Esophagus squamous epithelium (tissue), 5 donors: Measurements from ENCODE around the gene ZNF443. TPM values are rescaled to one million over a fixed set of nuclear protein-coding genes. Genes with fewer than 3 reads are reported as not detected.
"Not testable (repeated sequence)": the region's sequence is repeated elsewhere in the genome, so short reads cannot be mapped to it uniquely, and the experiment has no call there.

Experiments
- DNase-seq: peaks from one replicate; lab custom pipeline; 2025; lab: John Stamatoyannopoulos, UW
- H3K27ac ChIP-seq, 4 donors: fragments of 200-600 bp; sonication (generic); one replicate each; pipeline ENCODE4 v1.5.1; 2016 to 2019; ENCODE audit warnings: mild to moderate bottlenecking in 1 of 4
- H3K27me3 ChIP-seq, 4 donors: fragments of 200-600 bp; sonication (generic); 1 replicate in 3 of 4; 2 replicates in 1 of 4; pipeline versions ENCODE4 v1.5.1 to v1.6.0; 2017 to 2021; ENCODE audit warnings: antibody characterized with exemption in 1 of 4
- H3K36me3 ChIP-seq, 3 donors: fragments of 200-600 bp; sonication (generic); one replicate each; pipeline ENCODE4 v1.5.1; 2016 to 2019
- H3K4me1 ChIP-seq, 3 donors: fragments of 200-600 bp; sonication (generic); one replicate each; pipeline ENCODE4 v1.5.1; 2017 to 2019
- H3K4me3 ChIP-seq, 4 donors: fragments of 200-600 bp; sonication (generic); 1 replicate in 3 of 4; 2 replicates in 1 of 4; pipeline ENCODE4 v1.5.1; 2016 to 2019; ENCODE audit warnings: mild to moderate bottlenecking in 2 of 4, moderate library complexity in 1 of 4
- H3K9me3 ChIP-seq, 3 donors: fragments of 200-600 bp; sonication (generic); one replicate each; pipeline ENCODE4 v1.5.1; 2016 to 2019
- POLR2A ChIP-seq, 4 donors: fragments of 450-650 bp; IDR thresholded peaks; one replicate each; pipeline ENCODE4 v1.6.1; 2017; ENCODE audit warnings: antibody characterized with exemption in 4 of 4, mild to moderate bottlenecking in 4 of 4, moderate library complexity in 3 of 4
- WGBS, 2 donors: methylation state at CpG; one replicate each; pipeline ENCODE4 v1.1.5; 2018; 5-methylcytosine and 5-hydroxymethylcytosine counted together
- intact Hi-C: fragments of 100-400 bp; cut with DNase I; formaldehyde crosslinking; loops from one replicate; pipeline ENCODE4 v1.15.0; 2022
- total RNA-seq, 4 donors: library from RNA; depleted of rRNA; stranded (reverse); fragments of >200 nt; gene quantifications; one replicate each; pipeline ENCODE4 v1.1.0, GENCODE V29; 2016
- TF ChIP-seq, protein P1 (sequence below), 6 experiments: fragments of 450-650 bp in 4 of 6; fragments of 200-600 bp in 2 of 6; sonication (generic) in 2 of 6; IDR thresholded peaks; one replicate each; pipeline ENCODE4 v1.5.1; 2016 to 2019; ENCODE audit warnings: antibody characterized with exemption in 6 of 6, mild to moderate bottlenecking in 4 of 6, moderate library complexity in 4 of 6
- donor health status: DM: yes; HTN: yes; CAD: no.

Gene ZNF443
- 1 to 10 TPM; 1.7 to 6.4 (median 3.7) TPM for total RNA-seq

GRCh38 chr19:12440541-12441316 is at the start of gene ZNF443:
TSS of gene ZNF443 (minus strand) at chr19:12441021. CDS start at chr19:12440914, 107 bp downstream.
- Histone ChIP-seq H3K4me3 (peak within 1 kb of the TSS; percentile 75 to 81 (median 78)), H3K4me1 (peaks cover 0 to 13% (median 4%) of the 10 kb centered on the region in 3 donors), H3K9me3 (peaks cover 0 to 8% (median 0%) of the 10 kb centered on the region in 3 donors), H3K27ac (peak within 1 kb of the TSS; percentile 83 to 87 (median 86)), H3K27me3 (no peaks in the 10 kb centered on the region), H3K36me3 (no peaks in the 10 kb centered on the region)
- TF ChIP-seq POLR2A (IDR thresholded peaks at IDR 0.05), result peak in 2 of 4 donors; percentile 32 to 70
- TF ChIP-seq, protein P1, sequence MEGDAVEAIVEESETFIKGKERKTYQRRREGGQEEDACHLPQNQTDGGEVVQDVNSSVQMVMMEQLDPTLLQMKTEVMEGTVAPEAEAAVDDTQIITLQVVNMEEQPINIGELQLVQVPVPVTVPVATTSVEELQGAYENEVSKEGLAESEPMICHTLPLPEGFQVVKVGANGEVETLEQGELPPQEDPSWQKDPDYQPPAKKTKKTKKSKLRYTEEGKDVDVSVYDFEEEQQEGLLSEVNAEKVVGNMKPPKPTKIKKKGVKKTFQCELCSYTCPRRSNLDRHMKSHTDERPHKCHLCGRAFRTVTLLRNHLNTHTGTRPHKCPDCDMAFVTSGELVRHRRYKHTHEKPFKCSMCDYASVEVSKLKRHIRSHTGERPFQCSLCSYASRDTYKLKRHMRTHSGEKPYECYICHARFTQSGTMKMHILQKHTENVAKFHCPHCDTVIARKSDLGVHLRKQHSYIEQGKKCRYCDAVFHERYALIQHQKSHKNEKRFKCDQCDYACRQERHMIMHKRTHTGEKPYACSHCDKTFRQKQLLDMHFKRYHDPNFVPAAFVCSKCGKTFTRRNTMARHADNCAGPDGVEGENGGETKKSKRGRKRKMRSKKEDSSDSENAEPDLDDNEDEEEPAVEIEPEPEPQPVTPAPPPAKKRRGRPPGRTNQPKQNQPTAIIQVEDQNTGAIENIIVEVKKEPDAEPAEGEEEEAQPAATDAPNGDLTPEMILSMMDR (IDR thresholded peaks at IDR 0.05), result no peak
- intact Hi-C loops, result no loop called here
- 0% methylated on average over 5 to 27 of the region's 59 CpGs for WGBS, 2 donors
- DNase-seq, result peak; percentile 90

DNA sequence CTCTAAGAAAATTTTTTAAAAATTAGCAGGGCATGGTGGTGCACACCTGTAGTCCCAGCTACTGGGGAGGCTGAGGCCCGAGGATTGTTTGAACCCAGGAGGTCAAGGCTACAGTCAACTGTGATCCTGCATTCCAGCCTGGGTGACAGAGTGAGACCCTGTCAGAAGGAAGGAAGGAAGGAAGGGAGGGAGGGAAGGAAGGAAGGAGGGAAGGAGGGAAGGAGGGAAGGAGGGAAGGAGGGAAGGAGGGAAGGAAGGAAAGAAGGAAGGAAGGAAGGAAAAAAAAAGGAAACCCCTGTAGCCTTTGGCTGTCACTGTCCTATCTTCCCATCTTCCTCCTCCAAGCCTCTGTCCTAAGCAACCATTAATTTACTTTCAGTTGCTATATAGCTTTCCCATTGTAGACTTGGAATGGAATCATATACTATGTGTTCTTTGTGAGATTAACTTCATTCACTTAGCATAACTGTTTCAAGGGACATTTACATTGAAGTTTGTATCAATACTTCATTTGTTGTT is 45.5 kb upstream of the ZNF443 start:
- DNase-seq, H3K27ac ChIP-seq, intact Hi-C loops, H3K36me3 ChIP-seq, H3K27me3 ChIP-seq, H3K9me3 ChIP-seq, H3K4me3 ChIP-seq: not testable (repeated sequence)
- H3K4me1 ChIP-seq, result peaks cover 5 to 29% (median 7%) of the 10 kb centered on the region in 3 donors
- WGBS, 2 donors, result 63 to 90% methylated on average over 1 of the region's 1 CpG

DNA sequence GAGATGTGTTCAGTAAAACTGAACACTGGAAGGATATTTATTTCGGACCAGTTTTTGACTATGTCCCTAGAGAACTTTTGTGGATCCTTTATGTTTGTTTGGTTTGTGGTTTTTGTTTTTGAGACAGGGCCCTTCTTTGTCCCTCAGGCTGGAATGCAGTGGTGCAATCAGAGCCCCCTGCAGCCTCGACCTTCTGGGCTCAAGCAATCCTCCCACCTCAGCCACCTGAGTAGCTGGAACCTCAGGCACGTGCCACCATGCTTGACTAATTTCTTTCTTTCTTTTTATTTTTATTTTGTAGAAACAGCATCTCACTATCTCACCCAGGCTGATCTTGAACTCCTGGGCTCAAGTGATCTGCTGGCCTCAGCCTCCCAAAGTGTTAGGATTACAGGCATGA is 44.8 kb upstream of the ZNF443 start:
- Histone ChIP-seq H3K36me3 (no peaks in the 10 kb centered on the region), H3K9me3 (no peaks in the 10 kb centered on the region), H3K27ac (no peak overlapping the region), H3K4me1 (peaks cover 5 to 29% (median 7%) of the 10 kb centered on the region in 3 donors), H3K27me3 (no peaks in the 10 kb centered on the region), H3K4me3 (no peak overlapping the region)
- WGBS, 2 donors, result 75 to 82% methylated on average over 3 of the region's 3 CpGs
- TF ChIP-seq POLR2A (IDR thresholded peaks at IDR 0.05), result no peak
- TF ChIP-seq, protein P1 (IDR thresholded peaks at IDR 0.05), result no peak
- intact Hi-C loops, result no loop called here
- DNase-seq, result no peak

- WGBS, 2 donors, result 6% methylated on average over 7 to 9 of the region's 11 CpGs
- H3K4me3 ChIP-seq, result peak overlapping the region; percentile 83 to 100 (median 92)
- no peaks in the 10 kb centered on the region for H3K36me3 ChIP-seq
- no peaks in the 10 kb centered on the region for H3K9me3 ChIP-seq
- TF ChIP-seq, protein P1 (IDR thresholded peaks at IDR 0.05), result no peak
- TF ChIP-seq POLR2A (IDR thresholded peaks at IDR 0.05), result no peak
- peaks cover 5 to 29% (median 7%) of the 10 kb centered on the region in 3 donors for H3K4me1 ChIP-seq
- peak overlapping the region; percentile 72 to 91 (median 86) for H3K27ac ChIP-seq
- intact Hi-C loops, result no loop called here
- no peak for DNase-seq
- no peaks in the 10 kb centered on the region for H3K27me3 ChIP-seq
Observed at GRCh38 chr19:12485052-12485416, 44.2 kb upstream of the ZNF443 start.

GRCh38 chr19:12484371-12485051 is 43.7 kb upstream of the ZNF443 start, which contains the start of gene ZNF709:
TSS of gene ZNF709 (minus strand) at chr19:12484816. CDS start at chr19:12484657, 159 bp downstream.
- Histone ChIP-seq H3K36me3 (no peaks in the 10 kb centered on the region), H3K4me1 (peaks cover 5 to 29% (median 7%) of the 10 kb centered on the region in 3 donors), H3K9me3 (no peaks in the 10 kb centered on the region), H3K27me3 (no peaks in the 10 kb centered on the region), H3K27ac (peak within 1 kb of the TSS; percentile 72 to 91 (median 86)), H3K4me3 (peak within 1 kb of the TSS; percentile 83 to 100 (median 92))
- TF ChIP-seq, protein P1 (IDR thresholded peaks at IDR 0.05), result no peak
- TF ChIP-seq POLR2A (IDR thresholded peaks at IDR 0.05), result peak in 2 of 4 donors; percentile 14 to 42
- DNase-seq, result peak; percentile 23
- 0% methylated on average over 8 to 24 of the region's 53 CpGs for WGBS, 2 donors
- intact Hi-C loops, result no loop called here
